GM12872 (cell line): ENCODE results near the gene HOMER1.

ENCODE experiments used
- CTCF ChIP-seq: IDR thresholded peaks from 3 replicates; pipeline ENCODE4 v1.5.1; 2011; ENCODE audit warnings: low read depth, mild to moderate bottlenecking, low read length, moderate library complexity; ENCODE audit not compliant: insufficient read depth

HOMER1 gene

GRCh38 chr5:79514391-79515105 lies 614 bp upstream of the HOMER1 start:
- no peak for TF ChIP-seq CTCF

GRCh38 chr5:79513308-79513703 lies 628 bp downstream of the HOMER1 start:
- no peak for TF ChIP-seq CTCF

GRCh38 chr5:79512471-79513307 lies 1.2 kb downstream of the HOMER1 start:
- TF ChIP-seq CTCF, result no peak

- TF ChIP-seq CTCF, result no peak
Observed at GRCh38 chr5:79512049-79512448, 1.9 kb downstream of the HOMER1 start.

GRCh38 chr5:79510638-79511037 lies 3.3 kb downstream of the HOMER1 start:
- no peak for TF ChIP-seq CTCF

GRCh38 chr5:79509244-79509885 lies 4.6 kb downstream of the HOMER1 start:
- no peak for TF ChIP-seq CTCF

- no peak for TF ChIP-seq CTCF
Observed at GRCh38 chr5:79508794-79509193, 5.1 kb downstream of the HOMER1 start.
